HFFc6 (cell line): Measurements from ENCODE around the gene NGEF. TPM values are rescaled to one million over a fixed set of nuclear protein-coding genes. Genes with fewer than 3 reads are reported as not detected.

ENCODE experiments used
- DNase-seq: peaks from one replicate; pipeline ENCODE4 v3.0.0-alpha.2; 2018
- H3K27ac Mint-ChIP-seq: 2 replicates; pipeline ENCODE4 v1.8.0; 2020; ENCODE audit warnings: mild to moderate bottlenecking, mixed read lengths
- H3K27me3 Mint-ChIP-seq: 2 replicates; pipeline ENCODE4 v1.8.0; 2021; ENCODE audit warnings: mild to moderate bottlenecking, moderate library complexity, mixed read lengths; ENCODE audit not compliant: insufficient read depth
- H3K36me3 Mint-ChIP-seq: 2 replicates; pipeline ENCODE4 v1.8.0; 2021; ENCODE audit warnings: low read depth, mixed read lengths
- H3K4me1 Mint-ChIP-seq: 2 replicates; pipeline ENCODE4 v1.8.0; 2020; ENCODE audit warnings: low read depth, mixed read lengths
- H3K4me3 Mint-ChIP-seq: 2 replicates; pipeline ENCODE4 v1.8.0; 2020; ENCODE audit warnings: mild to moderate bottlenecking, moderate library complexity, mixed read lengths
- H3K9me3 Mint-ChIP-seq: 2 replicates; pipeline ENCODE4 v1.8.0; 2020; ENCODE audit warnings: mild to moderate bottlenecking, mixed read lengths
- CTCF ChIP-seq: fragments of 200-600 bp; sonication (generic); IDR thresholded peaks from 2 replicates; pipeline ENCODE4 v1.5.0; 2021; ENCODE audit warnings: antibody characterized with exemption, mild to moderate bottlenecking
- total RNA-seq, 6 experiments: library from RNA; stranded (reverse); fragmentation: NEBNext Ultra II Directional; extraction: Animal tissue kit (Norgen Biotek cat#: 25700); gene quantifications; 2 replicates in 1 of 6; 3 replicates in 5 of 6; pipeline ENCODE4 v1.2.3, GENCODE V29; 2021

The NGEF gene
- total RNA-seq, 6 experiments from 2014 or later, result 0.20 to 0.36 (median 0.28) TPM; not detected in 3

DNA sequence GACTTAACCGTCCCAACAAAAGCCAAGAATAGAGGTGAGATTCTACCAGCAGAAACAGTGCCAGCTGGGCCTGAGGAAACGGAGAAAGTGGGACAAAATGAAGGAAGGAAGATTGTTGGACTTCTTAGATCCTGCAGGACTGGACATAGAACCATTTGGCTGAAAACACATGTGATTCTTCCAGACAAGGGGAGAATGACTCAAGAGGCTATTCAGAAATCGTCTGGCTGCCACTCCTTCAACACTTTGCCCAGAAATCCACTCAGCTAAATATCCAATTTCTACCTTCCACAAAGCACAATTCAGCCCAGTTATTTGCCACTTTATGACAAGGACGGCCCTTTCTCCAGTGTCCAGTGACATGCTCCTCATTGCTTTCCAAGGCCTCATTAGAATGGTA is 81.4 kb downstream of the NGEF start:
- Mint-ChIP-seq H3K4me1 (no peaks in the 10 kb centered on the region), H3K27me3 (peaks cover 33% of the 10 kb centered on the region), H3K4me3 (no peak overlapping the region), H3K9me3 (no peaks in the 10 kb centered on the region), H3K27ac (no peak overlapping the region), H3K36me3 (no peaks in the 10 kb centered on the region; the same call in 1 of the 2 replicates)
- DNase-seq, result no peak
- no peak for TF ChIP-seq CTCF

DNA sequence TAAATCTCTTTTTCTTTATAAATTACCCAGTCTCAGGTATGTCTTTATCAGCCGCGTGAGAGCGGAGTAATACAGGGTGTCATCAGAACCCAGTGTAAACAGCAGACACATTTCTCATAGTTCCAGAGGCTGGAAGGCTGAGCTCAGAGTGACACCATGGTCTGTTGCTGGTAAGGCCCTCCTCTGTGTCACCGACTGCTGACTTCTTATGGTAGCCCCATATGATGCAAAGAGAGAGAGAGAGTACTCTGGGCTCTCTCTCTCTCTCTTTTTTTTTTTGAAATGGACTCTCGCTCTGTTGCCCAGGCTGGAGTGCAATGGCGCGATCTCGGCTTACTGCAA is 83.0 kb downstream of the NGEF start:
- no peaks in the 10 kb centered on the region; the same call in 1 of the 2 replicates for H3K36me3 Mint-ChIP-seq
- H3K4me1 Mint-ChIP-seq, result no peaks in the 10 kb centered on the region
- no peak overlapping the region for H3K4me3 Mint-ChIP-seq
- no peak for DNase-seq
- H3K9me3 Mint-ChIP-seq, result no peaks in the 10 kb centered on the region
- H3K27me3 Mint-ChIP-seq, result peaks cover 49% of the 10 kb centered on the region
- no peak for TF ChIP-seq CTCF
- no peak overlapping the region for H3K27ac Mint-ChIP-seq

GRCh38 chr2:232929303-232930058 is 83.6 kb downstream of the NGEF start:
- H3K36me3 Mint-ChIP-seq, result no peaks in the 10 kb centered on the region; the same call in 1 of the 2 replicates
- H3K9me3 Mint-ChIP-seq, result no peaks in the 10 kb centered on the region
- no peak overlapping the region for H3K27ac Mint-ChIP-seq
- peaks cover 55% of the 10 kb centered on the region for H3K27me3 Mint-ChIP-seq
- no peaks in the 10 kb centered on the region for H3K4me1 Mint-ChIP-seq
- no peak for DNase-seq
- no peak for TF ChIP-seq CTCF
- H3K4me3 Mint-ChIP-seq, result no peak overlapping the region; the same call in 1 of the 2 replicates

DNA sequence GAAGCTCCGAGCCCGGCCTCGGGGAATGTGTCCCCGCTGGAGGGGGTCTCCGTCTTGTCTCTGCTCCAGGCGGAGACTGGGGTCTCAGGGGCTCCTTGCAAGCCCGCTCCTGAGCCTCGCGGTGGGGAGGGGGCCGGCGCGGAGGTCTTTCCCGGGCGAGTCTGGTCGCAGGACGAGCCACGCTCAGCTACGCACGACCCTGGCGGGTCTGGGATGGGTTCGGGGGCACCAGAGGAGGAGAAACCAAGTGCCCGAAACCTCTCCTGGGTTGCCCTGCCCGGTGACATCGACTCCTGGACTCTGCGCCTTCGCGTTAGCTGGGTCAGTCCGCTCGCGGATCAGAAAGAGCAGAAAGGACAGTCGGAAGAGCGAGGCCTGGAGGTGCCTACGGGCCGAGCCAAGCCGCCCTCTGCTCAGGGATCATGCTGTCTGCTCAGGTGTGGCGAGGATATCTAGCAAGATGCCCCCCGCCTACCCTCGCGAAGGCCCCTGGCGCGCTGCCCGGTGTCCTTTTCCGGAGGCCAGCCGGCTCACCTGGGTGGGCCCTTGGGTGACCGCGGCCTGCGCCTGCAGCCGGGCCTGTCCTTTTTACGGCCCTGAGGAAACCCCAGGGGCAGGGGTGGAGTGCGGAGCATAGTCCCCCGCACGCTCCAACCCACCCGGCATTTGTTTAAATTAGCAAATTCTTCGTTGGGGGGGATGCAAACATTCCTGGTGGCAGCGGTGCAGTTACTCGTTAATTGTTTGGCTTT is 84.3 kb downstream of the NGEF start:
- Mint-ChIP-seq H3K4me1 (no peaks in the 10 kb centered on the region), H3K9me3 (no peaks in the 10 kb centered on the region), H3K27ac (no peak overlapping the region), H3K27me3 (peaks cover 55% of the 10 kb centered on the region), H3K36me3 (no peaks in the 10 kb centered on the region; the same call in 1 of the 2 replicates), H3K4me3 (no peak overlapping the region)
- no peak for TF ChIP-seq CTCF
- DNase-seq, result no peak

GRCh38 chr2:232927793-232928550 is 85.1 kb downstream of the NGEF start:
- Mint-ChIP-seq H3K36me3 (no peaks in the 10 kb centered on the region; the same call in 1 of the 2 replicates), H3K27ac (no peak overlapping the region), H3K4me1 (no peaks in the 10 kb centered on the region), H3K27me3 (peaks cover 56% of the 10 kb centered on the region), H3K4me3 (no peak overlapping the region), H3K9me3 (no peaks in the 10 kb centered on the region)
- no peak for TF ChIP-seq CTCF
- no peak for DNase-seq
